GM20431 (cell line): Measurements from ENCODE around the gene TBCK.
"Not testable (repeated sequence)": the region's sequence is repeated elsewhere in the genome, so short reads cannot be mapped to it uniquely, and the experiment has no call there.

ENCODE experiments used
- in situ Hi-C: fragments of 300-500 bp; cut with MseI, MboI; formaldehyde crosslinking; loops from one replicate; pipeline ENCODE4 v1.15.0; 2020; ENCODE audit warnings: low sequenced_read_pairs; ENCODE audit not compliant: unreplicated experiment

The TBCK gene

DNA sequence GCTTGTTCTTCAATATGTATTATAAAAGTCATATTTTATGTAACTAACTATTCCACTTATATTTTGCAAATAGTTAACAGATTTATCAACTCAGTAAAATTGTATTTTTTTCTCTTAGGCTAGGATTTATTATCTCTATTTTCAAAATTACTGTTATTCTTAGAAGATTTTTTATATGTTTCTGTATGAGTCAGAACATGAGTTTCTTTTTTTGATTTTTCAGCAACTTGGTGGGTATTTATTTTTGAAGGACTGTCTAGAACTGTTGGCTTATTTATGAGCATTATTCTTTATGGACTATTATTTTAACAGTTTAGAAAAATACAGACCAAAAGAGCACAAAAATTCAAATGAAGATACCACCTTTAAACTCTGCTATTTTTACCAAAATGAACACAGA is 7.1 kb upstream of the TBCK start:
- in situ Hi-C loops = no loop called here

DNA sequence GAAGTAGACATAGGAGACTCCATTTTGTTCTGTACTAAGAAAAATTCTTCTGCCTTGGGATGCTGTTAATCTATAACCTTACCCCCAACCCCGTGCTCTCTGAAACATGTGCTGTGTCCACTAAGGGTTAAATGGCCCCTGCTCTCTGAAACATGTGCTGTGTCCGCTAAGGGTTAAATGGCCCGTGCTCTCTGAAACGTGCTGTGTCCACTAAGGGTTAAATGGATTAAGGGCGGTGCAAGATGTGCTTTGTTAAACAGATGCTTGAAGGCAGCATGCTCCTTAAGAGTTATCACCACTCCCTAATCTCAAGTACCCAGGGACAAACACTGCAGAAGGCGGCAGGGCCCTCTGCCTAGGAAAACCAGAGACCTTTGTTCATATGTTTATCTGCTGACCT is 5.8 kb upstream of the TBCK start:
- in situ Hi-C loops = not testable (repeated sequence)

DNA sequence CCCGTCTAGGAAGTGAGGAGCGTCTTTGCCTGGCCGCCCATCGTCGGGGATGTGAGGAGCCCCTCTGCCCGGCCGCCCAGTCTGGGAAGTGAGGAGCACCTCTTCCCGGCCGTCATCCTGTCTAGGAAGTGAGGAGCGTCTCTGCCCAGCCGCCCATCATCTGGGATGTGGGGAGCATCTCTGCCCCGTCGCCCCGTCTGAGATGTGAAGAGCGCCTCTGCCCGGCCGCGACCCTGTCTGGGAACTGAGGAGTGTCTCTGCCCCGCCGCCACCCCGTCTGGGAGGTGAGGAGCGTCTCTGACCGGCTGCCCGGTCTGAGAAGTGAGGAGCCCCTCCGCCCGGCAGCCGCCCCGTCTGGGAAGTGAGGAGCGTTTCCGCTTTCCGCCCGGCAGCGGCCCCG is 5.2 kb upstream of the TBCK start:
- in situ Hi-C loops = not testable (repeated sequence)

DNA sequence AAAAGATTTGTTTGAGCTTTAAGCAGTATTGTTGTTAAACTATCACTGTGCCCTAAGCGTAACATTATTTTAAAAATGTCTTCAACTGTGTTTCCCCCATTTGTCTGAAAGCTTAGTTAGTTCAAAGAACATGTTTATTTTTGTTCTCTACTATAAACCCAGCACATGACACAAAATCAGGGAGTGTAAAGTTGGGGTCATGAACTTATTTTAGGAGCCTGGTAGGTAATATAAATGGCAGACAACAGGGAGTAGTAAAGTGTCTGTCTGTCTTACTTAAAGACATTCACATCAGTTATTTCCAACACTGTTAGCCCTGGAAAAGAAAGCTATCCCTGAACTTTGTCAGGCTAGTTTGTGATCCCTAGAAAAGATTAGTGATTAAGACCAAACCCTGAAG is 4.2 kb upstream of the TBCK start:
- in situ Hi-C loops = no loop called here

DNA sequence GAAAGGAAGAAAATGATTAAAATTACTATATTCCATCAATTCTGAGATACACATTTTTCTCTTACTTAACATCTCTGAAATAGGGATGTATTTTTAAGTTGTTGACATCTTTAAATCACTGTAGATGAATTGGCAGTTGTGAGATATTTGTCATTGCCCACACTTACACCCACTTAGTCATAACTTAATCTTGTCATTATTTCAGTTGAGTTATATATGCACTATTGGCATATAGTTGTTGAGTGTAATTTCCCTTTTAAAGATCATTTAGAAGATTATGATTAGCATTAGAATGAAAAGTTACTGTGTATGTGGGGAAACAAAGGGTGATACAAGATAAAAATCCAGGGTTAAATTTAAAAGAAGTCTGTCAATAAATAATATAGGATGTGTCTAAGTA is 2.5 kb upstream of the TBCK start:
- in situ Hi-C loops = no loop called here

DNA sequence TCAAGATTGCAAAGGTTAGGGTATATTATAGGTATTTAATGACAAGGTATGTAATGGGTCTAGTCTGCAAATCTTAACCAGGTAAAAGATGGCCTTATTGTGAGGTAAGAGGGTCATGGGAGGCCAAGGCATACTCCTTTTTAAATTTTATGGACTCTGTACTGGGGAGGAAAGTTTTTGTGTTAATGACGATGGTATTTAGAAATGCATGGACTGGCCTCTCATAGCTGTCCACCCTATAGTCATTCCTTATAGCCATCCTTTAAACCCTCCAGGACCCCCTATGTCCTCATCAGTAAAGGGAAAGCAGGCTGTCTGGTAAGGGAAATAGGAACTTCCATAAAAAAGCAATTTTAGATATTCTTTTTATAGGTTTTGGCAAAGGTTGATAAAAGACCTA is 1.8 kb upstream of the TBCK start:
- in situ Hi-C loops = no loop called here

DNA sequence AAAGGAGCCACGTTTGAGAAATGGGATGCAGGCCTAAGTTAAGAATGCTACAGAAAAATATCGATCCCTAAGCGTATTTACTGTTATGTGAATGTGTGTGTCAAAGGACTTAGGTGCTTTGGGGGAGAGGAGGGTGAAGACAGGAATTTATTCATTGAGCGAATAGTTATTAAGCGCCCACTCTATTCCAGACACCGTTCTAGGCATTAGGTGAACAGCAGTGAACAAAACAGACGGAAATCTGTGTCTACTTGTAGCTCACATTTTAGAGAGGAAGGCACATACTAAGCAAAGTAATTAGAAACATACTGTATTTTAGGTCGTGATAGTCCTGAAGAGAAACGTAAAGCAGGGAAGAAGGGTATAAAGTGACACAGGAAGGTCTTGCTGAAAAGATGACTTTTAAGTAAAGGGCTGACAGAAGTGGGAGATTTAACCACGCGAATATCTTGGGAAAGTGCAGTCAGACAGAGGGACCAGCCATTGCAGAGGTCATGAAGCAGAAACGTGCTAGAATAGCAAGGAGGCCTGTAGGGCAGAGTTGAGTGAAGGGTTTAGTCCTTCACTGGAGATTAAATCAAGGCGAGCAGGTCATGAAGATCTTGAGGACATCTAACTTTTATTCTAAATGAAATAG is 882 bp upstream of the TBCK start:
- in situ Hi-C loops = no loop called here

DNA sequence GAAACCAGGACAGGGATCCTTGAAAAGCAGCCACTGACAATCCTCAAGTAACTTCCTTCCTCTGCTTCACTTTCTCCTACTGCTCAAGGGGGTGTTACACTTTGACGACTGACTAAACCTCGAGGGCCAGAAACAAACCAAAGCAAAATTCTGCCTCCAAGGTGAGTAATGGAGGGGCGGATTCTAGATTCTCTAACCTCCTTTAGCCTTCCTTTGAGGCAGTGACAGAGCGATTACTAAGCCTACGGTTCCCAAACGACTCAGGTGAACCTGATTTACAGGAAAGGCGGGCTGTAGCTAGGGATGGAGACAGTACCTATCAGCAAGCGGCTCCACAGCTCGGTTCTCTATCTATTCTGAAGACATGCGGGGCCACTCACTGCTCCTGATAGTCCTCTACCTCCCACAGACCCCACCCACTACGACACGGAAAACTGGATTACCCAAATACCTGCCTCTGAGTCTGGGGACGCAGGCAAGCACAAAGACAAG is 487 bp downstream of the TBCK start:
- in situ Hi-C loops = no loop called here

DNA sequence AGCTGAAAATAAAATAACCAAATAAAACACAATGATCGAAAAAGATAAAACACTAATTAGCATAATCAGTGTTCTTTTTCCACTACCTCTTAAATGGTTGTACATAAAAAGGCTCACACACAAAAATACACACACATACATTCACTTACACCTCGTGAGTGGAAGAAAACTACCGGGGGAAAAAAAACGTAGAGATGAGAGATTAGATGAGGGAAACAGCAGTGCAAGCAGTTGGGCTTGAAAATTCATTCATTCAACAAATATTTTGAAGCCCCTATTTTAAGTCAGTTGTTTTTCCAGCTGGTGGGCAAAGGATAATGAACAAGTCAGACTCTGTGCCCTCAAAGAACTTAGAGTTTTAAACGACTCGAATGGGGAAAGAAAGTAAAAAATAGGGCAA is 1.0 kb downstream of the TBCK start:
- in situ Hi-C loops = no loop called here

DNA sequence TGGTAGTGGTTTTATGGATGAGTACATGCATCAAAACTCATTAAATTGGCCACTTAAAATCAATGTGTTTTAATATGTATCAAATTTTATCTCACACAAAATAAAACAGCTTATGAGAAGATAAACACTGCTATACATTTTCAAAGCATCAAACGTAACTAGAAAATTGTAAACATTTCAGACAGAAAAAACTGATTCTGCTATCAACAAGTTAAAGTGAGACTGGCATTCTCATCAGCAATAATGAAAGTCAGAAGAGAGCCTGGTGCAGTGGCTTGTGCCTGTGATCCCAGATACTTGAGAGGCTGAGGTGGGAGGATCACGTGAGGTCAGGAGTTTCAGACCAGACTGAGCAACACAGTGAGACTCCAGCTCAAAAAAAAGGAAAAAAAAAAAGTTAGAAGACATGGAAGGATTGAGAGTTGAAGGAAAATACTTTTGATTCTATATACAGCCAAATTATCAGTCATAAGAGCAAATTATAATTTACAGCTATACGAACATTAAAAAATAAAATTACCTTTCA is 2.9 kb downstream of the TBCK start:
- in situ Hi-C loops = no loop called here

DNA sequence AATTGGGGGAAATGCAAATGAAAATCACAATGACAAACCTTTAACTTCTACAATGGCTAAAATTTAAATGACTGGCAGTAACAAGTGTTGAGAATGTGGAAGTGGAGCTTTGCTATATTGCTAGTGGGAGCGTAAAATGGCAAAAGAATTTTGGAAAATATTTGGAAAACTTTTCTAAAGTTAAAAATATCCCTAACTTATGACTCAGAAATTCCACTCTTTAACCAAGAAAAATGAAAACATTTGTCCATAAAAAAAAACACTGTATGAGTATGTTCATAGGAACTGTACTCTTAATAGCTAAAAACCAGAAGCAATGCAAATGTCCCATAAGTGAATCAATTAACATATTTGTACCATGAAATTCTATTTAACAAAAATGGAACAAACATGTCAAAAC is 3.6 kb downstream of the TBCK start:
- in situ Hi-C loops = no loop called here

DNA sequence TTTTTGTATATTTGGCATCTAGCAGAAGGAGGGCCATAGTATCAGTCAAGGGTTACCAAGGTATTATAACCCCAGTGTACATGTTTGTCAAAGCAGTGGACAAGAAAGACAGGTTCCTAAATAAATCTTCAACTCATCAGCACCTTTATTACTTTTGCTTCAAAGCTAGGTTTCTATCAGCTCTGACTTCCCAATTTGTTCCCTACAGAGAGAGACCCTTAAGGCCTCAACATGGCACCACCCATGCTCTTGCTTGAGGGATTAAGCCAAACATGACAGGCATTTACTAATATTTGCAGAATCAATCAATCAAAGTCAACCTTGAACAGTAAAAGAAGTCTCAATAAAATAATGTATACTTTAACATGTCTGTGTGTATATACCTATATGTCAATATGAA is 9.4 kb downstream of the TBCK start:
- in situ Hi-C loops = no loop called here

DNA sequence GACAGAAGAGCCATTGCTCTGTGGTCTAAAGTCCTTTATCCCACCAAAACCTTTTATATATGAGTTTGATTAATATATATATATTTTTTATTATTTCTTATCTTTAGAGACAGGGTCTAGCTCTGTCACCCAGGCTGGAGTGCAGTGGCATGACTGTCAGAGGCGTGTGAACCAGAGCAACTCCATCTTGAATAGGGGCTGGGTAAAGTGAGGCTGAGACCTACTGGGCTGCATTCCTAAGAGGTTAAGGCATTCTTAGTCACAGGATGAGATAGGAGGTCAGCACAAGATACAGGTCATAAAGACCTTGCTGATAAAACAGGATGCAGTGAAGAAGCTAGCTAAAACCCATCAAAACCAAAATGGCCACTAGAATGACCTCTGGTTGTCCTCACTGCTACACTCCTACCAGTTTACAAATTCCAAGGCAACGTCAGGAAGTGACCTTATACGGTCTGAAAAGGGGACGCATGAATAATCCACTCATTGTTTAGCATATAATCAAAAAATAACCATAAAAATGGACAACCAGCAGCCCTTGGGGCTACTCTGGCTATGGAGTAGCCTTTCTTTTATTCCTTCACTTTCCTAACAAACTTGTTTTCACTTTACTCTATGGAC is 10.5 kb downstream of the TBCK start:
- in situ Hi-C loops = no loop called here

DNA sequence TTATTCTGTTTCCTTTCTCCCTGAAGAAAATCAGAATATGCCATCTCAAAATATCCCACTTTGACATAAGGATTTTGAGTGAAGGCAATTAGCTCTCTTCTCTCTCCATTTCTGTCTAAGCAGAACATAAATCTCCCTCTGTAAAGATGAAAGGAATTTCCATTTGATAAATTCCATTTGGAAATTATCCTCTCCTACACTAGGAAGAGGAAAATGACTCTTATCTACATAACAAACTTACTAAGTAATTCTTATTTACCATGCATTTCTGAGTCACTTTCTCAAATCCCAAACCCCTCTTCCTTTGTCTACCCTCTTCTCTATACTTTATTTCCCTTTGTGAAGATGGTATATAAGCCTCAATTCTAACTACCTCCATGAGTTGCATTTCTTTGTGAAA is 11.4 kb downstream of the TBCK start:
- in situ Hi-C loops = no loop called here

DNA sequence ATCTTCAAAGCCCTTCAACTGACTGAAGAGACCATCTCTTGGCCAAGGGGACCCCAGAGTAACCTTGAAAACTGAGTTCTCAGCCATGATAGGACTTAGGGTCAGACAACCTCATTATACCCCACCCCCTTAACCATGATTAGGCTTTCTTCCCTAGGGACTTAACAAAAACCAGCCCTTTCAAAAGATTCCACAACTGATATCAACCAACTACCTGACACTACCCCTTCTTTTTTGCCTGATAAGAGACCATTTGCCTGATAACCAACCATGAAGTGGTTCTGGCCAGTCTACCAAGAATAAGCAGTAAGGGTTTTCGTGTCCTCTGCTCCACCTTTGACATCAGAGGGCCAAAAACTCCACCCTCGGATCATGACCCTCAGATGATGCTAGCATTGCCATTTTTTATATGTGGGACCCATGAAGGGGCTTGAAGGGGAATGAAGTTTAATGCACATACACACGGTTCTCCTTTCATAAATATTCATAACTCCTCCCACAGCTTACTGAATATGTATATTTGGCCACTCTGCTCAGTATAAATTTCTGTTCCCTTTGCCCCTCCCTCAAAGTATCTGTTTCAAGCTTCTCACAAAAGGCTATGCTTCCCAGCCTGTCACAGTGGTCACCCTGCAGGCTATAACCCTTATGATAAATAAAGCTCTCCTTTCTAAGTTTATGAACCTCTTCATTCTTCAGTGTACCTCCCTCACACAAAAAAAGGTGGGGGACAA is 12.3 kb downstream of the TBCK start:
- in situ Hi-C loops = no loop called here

DNA sequence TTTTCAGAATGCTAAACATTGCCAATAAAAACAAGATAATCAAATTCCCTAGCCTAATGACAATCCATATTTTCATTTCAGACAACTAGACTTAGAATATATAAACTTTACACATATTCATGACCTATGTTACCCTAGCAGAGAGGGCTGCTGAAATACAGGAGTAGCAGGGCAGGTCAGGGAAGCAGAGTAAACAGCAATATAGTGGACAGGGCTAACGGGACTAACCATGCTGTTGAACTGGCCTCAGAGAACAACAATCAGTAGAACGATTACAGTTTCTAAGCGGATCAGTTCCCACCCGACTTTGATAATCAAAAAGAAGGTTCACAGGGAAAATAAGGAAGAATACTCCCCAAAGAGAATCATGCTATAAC is 14.0 kb downstream of the TBCK start:
- in situ Hi-C loops = no loop called here

DNA sequence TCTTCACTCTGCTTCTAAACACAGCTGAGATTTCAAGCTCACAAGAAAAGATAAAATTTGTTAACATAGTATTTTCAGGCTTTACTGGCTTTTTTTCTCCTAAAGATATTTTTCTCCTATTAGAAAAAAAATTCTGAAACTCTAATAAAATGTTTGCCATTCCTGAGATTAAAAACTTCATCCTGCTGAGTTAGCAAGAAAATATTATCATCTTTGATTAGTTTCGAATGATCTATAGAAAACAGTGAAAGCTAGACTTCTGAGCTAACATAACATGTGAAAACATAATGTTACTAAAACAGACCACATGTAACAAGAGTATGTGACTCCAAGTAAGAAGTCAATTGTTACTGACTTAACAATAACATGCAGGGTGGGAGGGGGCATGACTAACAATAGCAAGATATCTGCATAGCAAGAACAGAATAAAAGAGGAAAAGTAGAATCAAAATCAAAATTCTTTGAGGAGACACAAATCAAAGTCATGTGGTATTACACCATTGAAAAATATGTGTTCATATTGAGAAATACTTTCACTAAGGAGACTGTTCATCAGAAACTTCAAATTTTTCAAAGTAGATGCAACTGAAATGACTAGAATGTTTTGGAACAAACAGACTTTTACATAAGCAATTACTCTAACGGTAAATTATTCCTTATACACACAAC is 14.5 kb downstream of the TBCK start:
- in situ Hi-C loops = no loop called here

DNA sequence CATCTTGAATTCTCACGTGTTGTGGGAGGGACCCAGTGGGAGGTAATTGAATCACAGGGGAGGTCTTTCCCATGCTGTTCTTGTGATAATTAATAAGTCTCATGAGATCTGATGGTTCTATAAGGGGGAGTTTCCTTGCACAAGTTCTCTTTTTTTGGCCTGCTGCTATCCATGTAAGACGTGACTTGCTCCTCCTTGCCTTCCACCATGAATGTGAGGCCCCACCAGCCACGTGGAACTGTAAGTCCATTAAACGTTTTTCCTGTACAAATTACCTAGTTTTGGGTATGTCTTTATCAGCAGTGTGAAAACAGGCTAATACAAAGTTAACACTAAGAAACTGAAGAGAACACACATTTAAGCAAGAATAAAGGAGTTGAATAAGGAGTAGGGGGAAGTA is 16.0 kb downstream of the TBCK start:
- in situ Hi-C loops = no loop called here

DNA sequence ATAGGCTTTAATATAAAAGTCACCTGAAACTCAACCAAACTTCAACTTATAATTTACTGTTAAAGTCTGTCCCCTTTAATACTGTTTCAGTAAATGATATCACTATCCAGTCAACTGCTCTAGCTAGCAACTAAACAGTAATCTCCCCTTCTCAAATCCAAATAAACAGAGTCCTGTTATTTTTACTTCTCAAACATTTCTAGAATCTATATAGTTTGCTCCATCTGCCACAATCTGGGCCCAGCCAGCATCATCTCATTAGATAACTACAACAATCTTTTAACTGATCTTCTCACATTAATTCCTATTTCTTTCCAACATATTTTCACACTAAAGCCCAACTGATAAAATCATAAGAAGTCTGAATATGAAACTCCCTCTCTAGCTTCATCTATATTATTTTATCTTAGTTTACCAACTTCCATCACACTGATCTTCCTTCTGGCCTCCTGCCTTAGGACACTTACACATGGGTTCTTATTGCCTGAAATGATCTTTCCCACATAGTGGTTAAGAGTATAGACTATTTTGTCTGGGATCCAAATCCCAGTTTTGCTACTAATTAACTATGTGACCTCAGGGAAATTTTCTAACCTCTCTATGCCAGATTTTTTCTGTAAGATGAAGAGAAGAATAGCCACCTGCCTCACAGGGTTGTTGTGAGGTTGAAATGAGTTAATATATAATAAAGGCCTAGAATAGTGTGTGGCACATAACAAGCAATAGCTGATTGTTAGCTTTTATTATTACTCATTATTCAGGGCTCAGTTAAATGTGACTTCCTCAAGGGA is 18.6 kb downstream of the TBCK start:
- in situ Hi-C loops = no loop called here

DNA sequence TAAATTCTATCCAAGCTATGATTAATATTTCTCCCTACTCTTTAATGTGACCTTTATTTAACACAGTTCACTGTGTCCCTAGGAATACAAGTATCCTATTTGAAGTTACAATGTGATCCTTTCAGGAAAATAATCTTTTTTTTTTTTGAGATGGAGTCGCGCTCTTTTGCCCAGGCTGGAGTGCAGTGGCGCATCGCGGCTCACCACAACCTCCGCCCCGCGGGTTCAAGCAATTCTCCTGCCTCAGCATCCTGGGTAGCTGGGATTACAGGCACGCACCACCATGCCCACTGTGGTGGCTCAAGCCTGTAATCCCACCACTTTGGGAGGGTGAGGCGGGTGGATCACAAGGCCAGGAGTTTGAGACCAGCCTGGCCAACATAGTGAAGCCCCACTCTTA is 21.9 kb downstream of the TBCK start:
- in situ Hi-C loops = no loop called here
